Stimulated activated CD4-positive, alpha-beta T cell treated with anti-CD3 and anti-CD28 coated beads, TNF-alpha, amount 100 ng/mL, for 1 hour (primary cell): ENCODE data around the gene TIA1.
"Not testable (repeated sequence)": the region's sequence is repeated elsewhere in the genome, so short reads cannot be mapped to it uniquely, and the experiment has no call there.

Experiments used
- DNase-seq, 3 donors: peaks; one replicate each; pipeline ENCODE4 v3.0.0-alpha.2; 2020; ENCODE audit warnings: low read depth in 3 of 3, low spot score in 1 of 3

The TIA1 gene

GRCh38 chr2:70248181-70248847, at the start of gene TIA1:
Gene TIA1 (minus strand): TSS chr2:70248628. CDS start chr2:70248430, 198 bp downstream.
- peak; percentile 96 for DNase-seq

DNA sequence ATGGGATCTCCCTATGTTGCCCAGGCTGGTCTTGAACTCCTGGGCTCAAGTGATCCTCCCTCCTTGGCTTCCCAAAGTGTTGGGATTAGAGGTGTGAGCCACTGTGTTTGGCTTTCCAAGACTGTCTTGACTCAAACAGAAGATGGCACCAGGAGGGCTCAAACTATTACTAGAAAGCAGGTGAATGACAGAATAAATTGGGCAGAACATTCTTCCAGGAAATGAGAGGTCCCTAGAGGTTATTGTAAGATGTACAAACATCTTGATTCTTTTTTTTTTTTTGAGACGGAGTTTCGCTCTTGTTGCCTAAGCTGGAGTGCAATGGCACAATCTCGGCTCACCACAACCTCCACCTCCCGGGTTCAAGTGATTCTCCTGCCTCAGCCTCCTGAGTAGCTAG, 49.4 kb upstream of the TIA1 start:
- not testable (repeated sequence) for DNase-seq

- DNase-seq = no peak
Observed at GRCh38 chr2:70283500-70284191, 35.2 kb upstream of the TIA1 start.

GRCh38 chr2:70282439-70282838, 34.0 kb upstream of the TIA1 start:
- DNase-seq = no peak

- no peak for DNase-seq
Observed at GRCh38 chr2:70280242-70280798, 31.9 kb upstream of the TIA1 start.

- no peak for DNase-seq
Observed at GRCh38 chr2:70270323-70270722, 21.9 kb upstream of the TIA1 start.

GRCh38 chr2:70269422-70270302, 21.2 kb upstream of the TIA1 start:
- not testable (repeated sequence) for DNase-seq

- DNase-seq = not testable (repeated sequence)
Observed at GRCh38 chr2:70266925-70267324, 18.5 kb upstream of the TIA1 start.

DNA sequence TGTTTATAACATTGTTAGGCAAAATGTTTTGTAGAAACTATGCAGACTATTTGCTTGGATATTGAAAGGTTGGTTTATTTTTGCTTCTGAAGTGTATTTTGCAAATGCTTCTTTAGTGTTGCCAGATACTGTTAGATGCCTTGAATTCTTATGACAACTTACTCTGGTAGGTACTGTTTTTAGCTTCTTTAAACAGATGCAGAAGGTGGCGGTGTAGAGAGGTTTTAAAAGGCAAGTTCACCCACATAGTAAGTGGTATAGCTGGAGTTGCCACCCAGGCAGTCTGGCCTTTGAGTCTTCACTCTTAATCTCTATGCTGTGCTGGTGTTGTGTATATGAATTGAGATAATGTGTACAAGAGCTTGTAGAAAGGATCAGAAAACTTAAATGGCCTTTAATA, 13.1 kb upstream of the TIA1 start:
- DNase-seq = no peak

DNA sequence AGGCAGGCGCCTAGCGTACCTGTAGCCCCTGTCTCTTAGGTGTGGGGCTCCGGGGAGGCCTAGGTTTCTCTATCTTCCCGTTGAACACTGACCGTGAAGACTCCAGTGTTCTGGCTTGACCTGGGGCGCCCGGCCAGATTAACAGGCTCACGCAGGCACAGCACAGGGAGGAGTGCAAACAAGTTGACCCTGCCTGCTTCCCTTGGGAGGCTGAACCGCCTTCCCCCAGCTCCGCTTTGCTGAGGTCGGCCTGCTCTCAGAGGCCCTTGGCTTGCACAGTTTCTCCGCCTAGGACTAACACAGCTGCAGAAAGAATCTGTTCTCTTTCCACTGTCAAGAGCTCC, 10.1 kb upstream of the TIA1 start:
- DNase-seq = no peak

DNA sequence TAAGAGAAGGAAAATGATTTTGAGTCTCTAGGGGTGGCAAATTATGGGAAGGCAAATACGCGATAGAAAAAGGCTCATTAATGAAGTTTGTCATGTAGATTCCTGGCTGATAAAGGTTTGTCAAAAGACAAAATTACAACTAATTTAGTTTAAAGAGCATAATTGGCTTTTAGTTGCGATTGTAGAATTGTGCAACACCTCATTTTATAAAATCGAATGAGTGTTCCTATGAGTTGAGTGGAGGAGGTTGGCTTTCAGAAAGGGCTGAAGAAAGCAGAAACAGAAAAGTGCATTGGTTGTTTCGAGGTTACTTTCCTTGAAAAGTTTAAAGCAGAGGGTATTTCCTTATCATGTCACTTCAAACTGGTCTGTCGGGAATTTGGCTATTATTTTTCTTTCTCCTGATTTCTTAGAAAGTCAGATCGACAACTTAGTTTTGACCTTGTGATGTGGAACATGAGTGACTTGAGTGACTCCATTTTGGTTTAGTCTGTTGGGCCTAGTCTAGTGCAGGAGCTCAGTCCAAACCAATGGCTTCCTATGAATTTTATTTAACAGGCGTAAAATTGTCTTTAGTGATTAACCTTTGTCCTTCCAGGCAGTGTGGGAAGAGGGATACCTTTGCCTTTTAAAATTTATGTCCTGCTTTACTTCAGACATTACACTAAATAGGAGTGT, 7.3 kb upstream of the TIA1 start:
- DNase-seq = no peak

- DNase-seq = no peak
Observed at GRCh38 chr2:70250434-70250833, 2.0 kb upstream of the TIA1 start.

DNA sequence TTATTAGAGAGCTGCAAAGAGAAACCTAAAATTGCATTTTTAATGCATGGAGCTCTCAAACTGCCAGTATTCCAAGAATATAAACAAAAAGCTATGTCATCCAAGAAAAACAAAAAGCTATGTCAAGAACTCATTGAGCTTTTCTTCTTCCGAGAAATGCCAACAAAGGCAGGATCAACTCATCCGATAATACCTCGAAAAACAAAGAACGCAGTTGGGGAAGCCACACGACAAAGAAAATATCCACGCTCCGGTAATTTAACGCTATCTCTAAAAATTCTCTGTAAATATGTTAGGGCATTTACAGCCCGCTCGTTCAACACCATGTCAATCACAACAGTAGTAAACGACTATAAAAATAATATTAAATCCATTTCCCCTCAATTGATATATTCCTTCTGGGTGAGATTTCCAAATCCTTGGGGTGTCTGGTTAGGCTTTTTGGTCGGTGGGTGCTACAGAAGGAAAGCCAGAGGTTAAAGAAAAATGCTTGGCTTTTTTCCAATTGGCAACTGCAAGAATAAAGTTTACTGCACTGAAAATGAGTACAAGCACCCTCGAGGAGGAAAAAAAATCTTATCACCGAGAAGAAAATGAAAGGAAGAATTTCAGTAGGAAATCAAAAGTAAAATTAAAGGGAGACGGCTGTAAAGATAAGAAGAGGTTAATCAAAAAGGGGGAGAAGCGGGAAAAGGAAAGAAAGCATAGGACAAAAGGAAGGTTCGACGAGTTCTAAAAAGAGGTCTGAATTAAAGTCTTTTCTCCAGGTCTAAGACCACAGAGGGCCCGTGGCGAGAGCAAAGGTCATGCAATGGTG, 856 bp downstream of the TIA1 start:
- DNase-seq = no peak

GRCh38 chr2:70243806-70244584, 4.4 kb downstream of the TIA1 start:
- no peak for DNase-seq

GRCh38 chr2:70242552-70242951, 5.9 kb downstream of the TIA1 start:
- DNase-seq = no peak

GRCh38 chr2:70241340-70241739, 7.1 kb downstream of the TIA1 start:
- DNase-seq = no peak

DNA sequence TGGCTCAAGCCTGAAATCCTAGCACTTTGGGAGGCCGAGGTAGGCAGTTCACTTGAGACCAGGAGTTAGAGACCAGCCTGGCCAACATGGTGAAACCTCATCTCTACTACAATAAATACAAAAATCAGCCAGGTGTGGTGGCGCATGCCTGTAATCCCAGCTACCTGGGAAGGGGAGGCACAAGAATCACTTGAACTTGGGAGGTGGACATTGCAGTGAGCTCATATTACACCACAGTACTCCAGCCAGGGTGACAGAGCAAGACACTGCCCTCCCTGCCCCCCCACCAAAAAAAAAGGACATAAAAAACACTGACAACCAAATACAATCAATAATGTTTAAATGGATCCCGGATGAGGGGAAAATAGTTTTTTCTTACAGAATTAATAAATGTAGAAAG, 7.8 kb downstream of the TIA1 start:
- DNase-seq = no peak

GRCh38 chr2:70233926-70234325, 14.5 kb downstream of the TIA1 start:
- DNase-seq = no peak

DNA sequence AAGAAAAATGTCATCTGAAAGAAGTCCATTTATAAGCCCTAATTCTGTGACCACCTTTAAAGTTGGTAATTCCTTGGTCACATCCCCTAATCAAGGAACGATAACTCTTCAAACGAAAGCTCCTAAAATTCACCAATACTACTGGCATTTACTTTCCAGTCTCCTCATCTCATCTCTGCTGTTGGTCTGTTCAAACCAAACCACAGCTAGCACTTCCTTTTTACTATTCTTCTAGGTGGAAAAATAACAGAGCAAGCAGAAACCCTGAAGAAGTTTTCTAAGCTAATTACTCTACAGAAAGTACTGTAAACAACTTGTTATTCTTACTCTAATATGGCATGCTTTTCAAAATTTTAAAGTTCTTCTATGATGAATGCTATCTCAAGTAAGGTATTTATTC, 21.6 kb downstream of the TIA1 start:
- DNase-seq = no peak

- DNase-seq = not testable (repeated sequence)
Observed at GRCh38 chr2:70223305-70223704, 25.1 kb downstream of the TIA1 start.
